Measurements from ENCODE around the gene FRS2.

DNA sequence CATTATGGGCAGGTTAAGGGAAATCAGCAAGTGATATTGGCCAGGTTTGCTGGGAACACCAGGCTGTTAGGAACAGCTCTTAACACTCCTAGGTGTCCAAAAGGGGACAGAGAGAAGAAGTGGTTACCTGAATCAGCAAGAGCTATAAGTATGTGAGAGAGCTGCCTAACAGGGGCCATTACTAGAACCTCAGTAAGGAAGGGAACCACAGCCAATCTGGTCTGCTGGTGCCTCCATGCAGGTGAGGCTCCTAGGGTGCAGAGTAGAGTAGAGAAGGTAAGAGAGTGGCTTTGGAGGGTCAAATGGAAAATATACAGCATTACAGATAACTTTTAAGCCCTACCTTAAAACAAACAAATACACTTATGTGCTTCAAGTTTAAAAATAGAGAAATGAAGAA, 78.5 kb downstream of the FRS2 start:
- TF ChIP-seq, protein P1, sequence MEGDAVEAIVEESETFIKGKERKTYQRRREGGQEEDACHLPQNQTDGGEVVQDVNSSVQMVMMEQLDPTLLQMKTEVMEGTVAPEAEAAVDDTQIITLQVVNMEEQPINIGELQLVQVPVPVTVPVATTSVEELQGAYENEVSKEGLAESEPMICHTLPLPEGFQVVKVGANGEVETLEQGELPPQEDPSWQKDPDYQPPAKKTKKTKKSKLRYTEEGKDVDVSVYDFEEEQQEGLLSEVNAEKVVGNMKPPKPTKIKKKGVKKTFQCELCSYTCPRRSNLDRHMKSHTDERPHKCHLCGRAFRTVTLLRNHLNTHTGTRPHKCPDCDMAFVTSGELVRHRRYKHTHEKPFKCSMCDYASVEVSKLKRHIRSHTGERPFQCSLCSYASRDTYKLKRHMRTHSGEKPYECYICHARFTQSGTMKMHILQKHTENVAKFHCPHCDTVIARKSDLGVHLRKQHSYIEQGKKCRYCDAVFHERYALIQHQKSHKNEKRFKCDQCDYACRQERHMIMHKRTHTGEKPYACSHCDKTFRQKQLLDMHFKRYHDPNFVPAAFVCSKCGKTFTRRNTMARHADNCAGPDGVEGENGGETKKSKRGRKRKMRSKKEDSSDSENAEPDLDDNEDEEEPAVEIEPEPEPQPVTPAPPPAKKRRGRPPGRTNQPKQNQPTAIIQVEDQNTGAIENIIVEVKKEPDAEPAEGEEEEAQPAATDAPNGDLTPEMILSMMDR (IDR thresholded peaks at IDR 0.05 in 8 of 11, conservative IDR thresholded peaks at IDR 0.05 in 3 of 11) = no peak
- no peak for TF ChIP-seq POLR2AphosphoS5 (IDR thresholded peaks at IDR 0.05)

All from spleen (tissue), 7 donors.